ENCODE data around the gene APOA5. TPM values are rescaled to one million over a fixed set of nuclear protein-coding genes. Genes with fewer than 3 reads are reported as not detected.

The APOA5 gene
- polyA plus RNA-seq, 1 donor, result 0.09 TPM

Other genes with a start within 250 kb of the APOA5 start
- 21.3 TPM for gene BUD13, start 18.9 kb downstream of the APOA5 start, polyA plus RNA-seq
- 41.3 TPM for gene ZPR1, start 3.9 kb downstream of the APOA5 start, polyA plus RNA-seq
- 4,166 TPM for gene APOA4, start 31.4 kb upstream of the APOA5 start, polyA plus RNA-seq
- 1,751 TPM for gene APOC3, start 38.0 kb upstream of the APOA5 start, polyA plus RNA-seq
- gene APOA1, start 45.7 kb upstream of the APOA5 start, polyA plus RNA-seq, result 4,188 TPM

All from large intestine (tissue), 1 donor.